ENCODE data around the gene ZNF716. TPM values are rescaled to one million over a fixed set of nuclear protein-coding genes. Genes with fewer than 3 reads are reported as not detected.
"Not testable (repeated sequence)": the region's sequence is repeated elsewhere in the genome, so short reads cannot be mapped to it uniquely, and the experiment has no call there.

ZNF716 gene
- polyA plus RNA-seq, 1 of the 3 experiments (the other 2 are of a cell fraction): not detected

- POLR2A ChIA-PET; H3K4me1 ChIP-seq (ENCODE audit: control insufficient read depth in 1 of 2, insufficient read depth in 2 of 2, low read depth in 1 of 2, low read length in 1 of 2); DNase-seq; H3K9me2 ChIP-seq; H3K9ac ChIP-seq; H3K27ac ChIP-seq (ENCODE audit: low read depth in 2 of 2, low read length in 1 of 2); H3K4me2 ChIP-seq; H4K20me1 ChIP-seq (ENCODE audit: insufficient read depth); H3K27me3 ChIP-seq (ENCODE audit: insufficient read depth); H3K79me2 ChIP-seq (ENCODE audit: insufficient read depth); CTCF ChIA-PET; H3K36me3 ChIP-seq (replicated peaks in 1 of 2; ENCODE audit: control insufficient read depth in 1 of 2, insufficient read depth in 2 of 2, low read length in 1 of 2); H3F3A ChIP-seq (replicated peaks; ENCODE audit: insufficient read depth); H2AFZ ChIP-seq (ENCODE audit: low read depth); H3K4me3 ChIP-seq (ENCODE audit: low read depth in 2 of 2, low read length in 1 of 2): not testable (repeated sequence)
- peaks cover 13% of the 10 kb centered on the region for H3K9me3 ChIP-seq
Observed at GRCh38 chr7:57480304-57480703, 30.3 kb downstream of the ZNF716 start.

- 4% methylated on average over 7 of the region's 21 CpGs for WGBS (ENCODE audit: low lambda C conversion rate)
- H3K4me1 ChIP-seq (ENCODE audit: control insufficient read depth in 1 of 2, insufficient read depth in 2 of 2, low read depth in 1 of 2, low read length in 1 of 2); H4K20me1 ChIP-seq (ENCODE audit: insufficient read depth); H3F3A ChIP-seq (replicated peaks; ENCODE audit: insufficient read depth); H3K4me2 ChIP-seq; H3K9me2 ChIP-seq; H3K79me2 ChIP-seq (ENCODE audit: insufficient read depth); H3K27ac ChIP-seq (ENCODE audit: low read depth in 2 of 2, low read length in 1 of 2); CTCF ChIA-PET; H2AFZ ChIP-seq (ENCODE audit: low read depth); H3K36me3 ChIP-seq (replicated peaks in 1 of 2; ENCODE audit: control insufficient read depth in 1 of 2, insufficient read depth in 2 of 2, low read length in 1 of 2); H3K9ac ChIP-seq; H3K4me3 ChIP-seq (ENCODE audit: low read depth in 2 of 2, low read length in 1 of 2); H3K27me3 ChIP-seq (ENCODE audit: insufficient read depth); POLR2A ChIA-PET; DNase-seq: not testable (repeated sequence)
- peaks cover 14% of the 10 kb centered on the region for H3K9me3 ChIP-seq
Observed at GRCh38 chr7:57485022-57485421, 35.0 kb downstream of the ZNF716 start.

GRCh38 chr7:57487957-57488356 lies 38.0 kb downstream of the ZNF716 start:
- WGBS (ENCODE audit: low lambda C conversion rate): 23% methylated on average over 13 of the region's 13 CpGs
- Histone ChIP-seq H3K9me3 (peaks cover 10% of the 10 kb centered on the region; the same call in 1 of the 2 replicates), H4K20me1 (ENCODE audit: insufficient read depth) (no peaks in the 10 kb centered on the region), H3K27ac (ENCODE audit: low read depth in 2 of 2, low read length in 1 of 2) (no peak overlapping the region), H3K4me2 (no peak overlapping the region), H3K36me3 (replicated peaks in 1 of 2; ENCODE audit: control insufficient read depth in 1 of 2, insufficient read depth in 2 of 2, low read length in 1 of 2) (no peaks in the 10 kb centered on the region), H3K4me1 (ENCODE audit: control insufficient read depth in 1 of 2, insufficient read depth in 2 of 2, low read depth in 1 of 2, low read length in 1 of 2) (no peaks in the 10 kb centered on the region), H3K79me2 (ENCODE audit: insufficient read depth) (no peaks in the 10 kb centered on the region), H3K9me2 (no peaks in the 10 kb centered on the region), H3F3A (replicated peaks; ENCODE audit: insufficient read depth) (no peaks in the 10 kb centered on the region), H3K4me3 (ENCODE audit: low read depth in 2 of 2, low read length in 1 of 2) (no peak overlapping the region), H2AFZ (ENCODE audit: low read depth) (no peak overlapping the region), H3K27me3 (ENCODE audit: insufficient read depth) (no peaks in the 10 kb centered on the region), H3K9ac (no peak overlapping the region)
- CTCF ChIA-PET: no interaction called here
- POLR2A ChIA-PET: no interaction called here
- no peak for DNase-seq
- TF ChIP-seq SMC3 (IDR thresholded peaks at IDR 0.05; ENCODE audit: low read depth, low read length) (no peak), EP300 (IDR thresholded peaks at IDR 0.05; ENCODE audit: borderline replicate concordance in 1 of 2, low read depth in 1 of 2, low read length in 1 of 2) (no peak), CHD2 (IDR thresholded peaks at IDR 0.05; ENCODE audit: low read length, partially characterized antibody) (no peak), RCOR1 (IDR thresholded peaks at IDR 0.05; ENCODE audit: low read length) (no peak), RAD21 (IDR thresholded peaks at IDR 0.05; ENCODE audit: low read length) (no peak), JUND (IDR thresholded peaks at IDR 0.05) (no peak), TCF12 (IDR thresholded peaks at IDR 0.05) (no peak), GATA2 (CRISPR knock-in tag; IDR thresholded peaks at IDR 0.05) (no peak), GABPA (IDR thresholded peaks at IDR 0.05; ENCODE audit: low read depth) (no peak), MEF2A (IDR thresholded peaks at IDR 0.05; ENCODE audit: borderline replicate concordance, low read depth) (no peak), RFX5 (IDR thresholded peaks at IDR 0.05; ENCODE audit: low read length) (no peak), TEAD4 (IDR thresholded peaks at IDR 0.05; ENCODE audit: borderline replicate concordance, insufficient read depth) (no peak), SIN3A (IDR thresholded peaks at IDR 0.05; ENCODE audit: borderline replicate concordance, low read depth, low read length) (no peak), IRF3 (IDR thresholded peaks at IDR 0.05; ENCODE audit: low read depth, low read length) (no peak), FOSL2 (IDR thresholded peaks at IDR 0.05; ENCODE audit: borderline replicate concordance, low read depth) (no peak), MXI1 (IDR thresholded peaks at IDR 0.05; ENCODE audit: low read depth, low read length) (no peak), EZH2phosphoT487 (IDR thresholded peaks at IDR 0.05; ENCODE audit: borderline replicate concordance, low read depth) (no peak), NRF1 (IDR thresholded peaks at IDR 0.05; ENCODE audit: low read depth, low read length) (no peak), CTCF (IDR thresholded peaks at IDR 0.05) (no peak), YY1 (IDR thresholded peaks at IDR 0.05; ENCODE audit: low read depth) (no peak)

All from SK-N-SH (cell line).